H9 (cell line): ENCODE results near the gene LARP1. TPM values are rescaled to one million over a fixed set of nuclear protein-coding genes. Genes with fewer than 3 reads are reported as not detected.

Source experiments
- DNase-seq: peaks from one replicate; pipeline ENCODE4 v3.0.0-alpha.2; 2017
- H2AFZ ChIP-seq: one replicate; pipeline ENCODE4 v1.6.1; 2013; ENCODE audit warnings: mild to moderate bottlenecking, low read length, control low read depth, moderate library complexity
- H2AK5ac ChIP-seq: 2 replicates; pipeline ENCODE4 v1.6.1; 2013; ENCODE audit warnings: low read length, control low read depth, mixed read lengths; ENCODE audit not compliant: insufficient read length
- H2BK120ac ChIP-seq: one replicate; pipeline ENCODE4 v1.6.1; 2013; ENCODE audit warnings: low read depth, mild to moderate bottlenecking, low read length, control low read depth, inconsistent platforms; ENCODE audit not compliant: poor library complexity, severe bottlenecking
- H2BK12ac ChIP-seq: 2 replicates; pipeline ENCODE4 v1.6.1; 2013; ENCODE audit warnings: low read length, control low read depth, mixed read lengths, low read depth; ENCODE audit not compliant: insufficient read length
- H2BK15ac ChIP-seq: 2 replicates; pipeline ENCODE4 v1.6.1; 2013; ENCODE audit warnings: low read depth, low read length, control low read depth
- H2BK20ac ChIP-seq: one replicate; pipeline ENCODE4 v1.6.1; 2013; ENCODE audit warnings: low read depth, mild to moderate bottlenecking, low read length, control low read depth, inconsistent platforms; ENCODE audit not compliant: poor library complexity, severe bottlenecking
- H2BK5ac ChIP-seq: 2 replicates; pipeline ENCODE4 v1.6.1; 2013; ENCODE audit warnings: low read length, control low read depth, mixed read lengths; ENCODE audit not compliant: insufficient read length
- H3K14ac ChIP-seq: 2 replicates; pipeline ENCODE4 v1.6.1; 2013; ENCODE audit warnings: low read length, control low read depth; ENCODE audit not compliant: insufficient read depth
- H3K18ac ChIP-seq: 2 replicates; pipeline ENCODE4 v1.6.1; 2013; ENCODE audit warnings: low read depth, mild to moderate bottlenecking, mixed read lengths, low read length, control low read depth; ENCODE audit not compliant: insufficient read length
- H3K23ac ChIP-seq: 2 replicates; pipeline ENCODE4 v1.6.1; 2013; ENCODE audit warnings: low read length, control low read depth, mixed read lengths, low read depth; ENCODE audit not compliant: insufficient read length
- H3K23me2 ChIP-seq: 2 replicates; pipeline ENCODE4 v1.6.1; 2013; ENCODE audit warnings: low read depth, mild to moderate bottlenecking, mixed read lengths, low read length, control low read depth; ENCODE audit not compliant: insufficient read length, poor library complexity, severe bottlenecking
- H3K27ac ChIP-seq: 2 replicates; pipeline ENCODE4 v1.5.1; 2013; ENCODE audit warnings: low read length, control low read depth, mixed read lengths, low read depth; ENCODE audit not compliant: insufficient read length
- H3K27me3 ChIP-seq: 2 replicates; pipeline ENCODE4 v1.6.1; 2013; ENCODE audit warnings: low read length, control low read depth, inconsistent platforms; ENCODE audit not compliant: insufficient read depth
- H3K4ac ChIP-seq: 2 replicates; pipeline ENCODE4 v1.6.1; 2013; ENCODE audit warnings: low read depth, mild to moderate bottlenecking, control low read depth, inconsistent platforms, low read length, moderate library complexity
- H3K4me1 ChIP-seq: 2 replicates; pipeline ENCODE4 v1.6.1; 2013; ENCODE audit warnings: low read length, control low read depth, inconsistent platforms; ENCODE audit not compliant: insufficient read depth
- H3K4me2 ChIP-seq: 2 replicates; pipeline ENCODE4 v1.6.1; 2013; ENCODE audit warnings: low read length, control low read depth, mixed read lengths; ENCODE audit not compliant: insufficient read length, insufficient read depth
- H3K56ac ChIP-seq: 2 replicates; pipeline ENCODE4 v1.6.1; 2013; ENCODE audit warnings: low read depth, mild to moderate bottlenecking, mixed read lengths, low read length, control low read depth; ENCODE audit not compliant: insufficient read length
- H3K79me1 ChIP-seq: 2 replicates; pipeline ENCODE4 v1.6.1; 2013; ENCODE audit warnings: low read depth, mild to moderate bottlenecking, moderate library complexity, low read length, control low read depth, inconsistent platforms; ENCODE audit not compliant: insufficient read depth, poor library complexity, severe bottlenecking
- H3K79me2 ChIP-seq: 2 replicates; pipeline ENCODE4 v1.6.1; 2013; ENCODE audit warnings: low read length, control low read depth, inconsistent platforms; ENCODE audit not compliant: insufficient read depth
- H3K9ac ChIP-seq: 2 replicates; pipeline ENCODE4 v1.6.1; 2013; ENCODE audit warnings: low read length, control low read depth, mixed read lengths; ENCODE audit not compliant: insufficient read length; ENCODE audit errors: extremely low read depth
- H3K9me3 ChIP-seq: one replicate; pipeline ENCODE4 v1.6.1; 2013; ENCODE audit warnings: low read depth, low read length, inconsistent platforms; ENCODE audit not compliant: control insufficient read depth
- H3T11ph ChIP-seq: one replicate; pipeline ENCODE4 v1.6.1; 2013; ENCODE audit warnings: mild to moderate bottlenecking, low read length, control low read depth, inconsistent platforms
- H4K20me1 ChIP-seq: one replicate; pipeline ENCODE4 v1.6.1; 2013; ENCODE audit not compliant: control insufficient read depth, insufficient read length, insufficient read depth
- H4K5ac ChIP-seq: 2 replicates; pipeline ENCODE4 v1.6.1; 2013; ENCODE audit warnings: low read depth, mild to moderate bottlenecking, mixed read lengths, low read length, control low read depth; ENCODE audit not compliant: insufficient read length
- H4K8ac ChIP-seq: replicated peaks from 2 replicates; pipeline ENCODE4 v1.6.1; 2013; ENCODE audit warnings: low read length, control low read depth, mixed read lengths, low read depth; ENCODE audit not compliant: insufficient read length
- H4K91ac ChIP-seq: 2 replicates; pipeline ENCODE4 v1.6.1; 2013; ENCODE audit warnings: low read depth, mild to moderate bottlenecking, moderate library complexity, mixed read lengths, low read length, control low read depth; ENCODE audit not compliant: insufficient read length
- H3K27ac Mint-ChIP-seq, 3 experiments: 2 replicates in 2 of 3; 3 replicates in 1 of 3; pipeline ENCODE4 v1.8.0; 2020 to 2021; ENCODE audit warnings: mixed read lengths in 3 of 3, mild to moderate bottlenecking in 1 of 3, moderate library complexity in 1 of 3
- H3K27me3 Mint-ChIP-seq: 2 replicates; pipeline ENCODE4 v1.8.0; 2021; ENCODE audit warnings: low read depth, mild to moderate bottlenecking, moderate library complexity, mixed read lengths
- H3K36me3 Mint-ChIP-seq, 3 experiments: 2 replicates in 2 of 3; 3 replicates in 1 of 3; pipeline ENCODE4 v1.8.0; 2020 to 2021; ENCODE audit warnings: low read depth in 3 of 3, mixed read lengths in 3 of 3; ENCODE audit not compliant: insufficient read depth in 1 of 3
- H3K4me1 Mint-ChIP-seq, 2 experiments: 2 replicates each; pipeline ENCODE4 v1.8.0; 2020; ENCODE audit warnings: mixed read lengths in 2 of 2
- H3K4me3 Mint-ChIP-seq, 2 experiments: 2 replicates in 1 of 2; 3 replicates in 1 of 2; pipeline ENCODE4 v1.8.0; 2020 to 2021; ENCODE audit warnings: mild to moderate bottlenecking in 2 of 2, mixed read lengths in 2 of 2, moderate library complexity in 1 of 2
- H3K9me3 Mint-ChIP-seq, 2 experiments: 2 replicates in 1 of 2; 3 replicates in 1 of 2; pipeline ENCODE4 v1.8.0; 2020; ENCODE audit warnings: mild to moderate bottlenecking in 2 of 2, mixed read lengths in 2 of 2, moderate library complexity in 1 of 2
- CTCF ChIP-seq: fragments of 200-600 bp; sonication (generic); conservative IDR thresholded peaks from 3 replicates; pipeline ENCODE4 v1.8.0; 2021; ENCODE audit warnings: antibody characterized with exemption, mild to moderate bottlenecking
- total RNA-seq: library from RNA; stranded (reverse); gene quantifications from 2 replicates; pipeline ENCODE4 v1.2.1, GENCODE V29; 2021

LARP1 gene
- total RNA-seq, 1 experiment from 2014 or later = 405 TPM

- Mint-ChIP-seq H3K4me3 (no peak overlapping the region), H3K27me3 (no peaks in the 10 kb centered on the region; the same call in 1 of the 2 replicates), H3K9me3 (no peaks in the 10 kb centered on the region), H3K4me1 (no peaks in the 10 kb centered on the region), H3K27ac (peak overlapping the region in 2 of 3 experiments; percentile 13 to 52; a peak in 2 of 7 replicates), H3K36me3 (peaks cover 73 to 92% (median 91%) of the 10 kb centered on the region in 3 experiments; a peak in 6 of 7 replicates)
- H2AK5ac ChIP-seq = no peak overlapping the region
- no peak overlapping the region for H3K4me2 ChIP-seq
- H4K20me1 ChIP-seq = no peaks in the 10 kb centered on the region
- H2BK120ac ChIP-seq = no peak overlapping the region
- no peak overlapping the region for H4K8ac ChIP-seq
- H2AFZ ChIP-seq = no peak overlapping the region
- H3T11ph ChIP-seq = no peak overlapping the region
- H3K9ac ChIP-seq = no peak overlapping the region
- H3K4ac ChIP-seq = no peak overlapping the region
- H4K5ac ChIP-seq = no peak overlapping the region
- no peak overlapping the region for H4K91ac ChIP-seq
- no peak for DNase-seq
- no peak overlapping the region for H3K18ac ChIP-seq
- H3K4me1 ChIP-seq = no peaks in the 10 kb centered on the region
- no peak for TF ChIP-seq CTCF
- H2BK15ac ChIP-seq = no peak overlapping the region
- no peaks in the 10 kb centered on the region for H3K27me3 ChIP-seq
- H3K79me1 ChIP-seq = peaks cover 3% of the 10 kb centered on the region
- no peaks in the 10 kb centered on the region for H3K79me2 ChIP-seq
- no peak overlapping the region for H2BK5ac ChIP-seq
- no peak overlapping the region for H2BK12ac ChIP-seq
- H3K14ac ChIP-seq = no peak overlapping the region
- H3K27ac ChIP-seq = no peak overlapping the region
- H2BK20ac ChIP-seq = no peak overlapping the region
- no peaks in the 10 kb centered on the region for H3K23me2 ChIP-seq
- no peak overlapping the region for H3K23ac ChIP-seq
- H3K56ac ChIP-seq = no peak overlapping the region
- H3K9me3 ChIP-seq = no peaks in the 10 kb centered on the region
These were observed 45.4 kb downstream of the LARP1 start for GRCh38 chr5:154800582-154800981.
